ELF-1 (cell line): ENCODE measurements around the gene NLRP14.
A peak's percentile ranks its signal among the peaks of the same experiment; 100 is the strongest.

Source experiments
- DNase-seq: peaks from one replicate; pipeline ENCODE4 v3.0.0-alpha.2; 2016; ENCODE audit warnings: low read depth, low spot score

NLRP14 gene, protein sequence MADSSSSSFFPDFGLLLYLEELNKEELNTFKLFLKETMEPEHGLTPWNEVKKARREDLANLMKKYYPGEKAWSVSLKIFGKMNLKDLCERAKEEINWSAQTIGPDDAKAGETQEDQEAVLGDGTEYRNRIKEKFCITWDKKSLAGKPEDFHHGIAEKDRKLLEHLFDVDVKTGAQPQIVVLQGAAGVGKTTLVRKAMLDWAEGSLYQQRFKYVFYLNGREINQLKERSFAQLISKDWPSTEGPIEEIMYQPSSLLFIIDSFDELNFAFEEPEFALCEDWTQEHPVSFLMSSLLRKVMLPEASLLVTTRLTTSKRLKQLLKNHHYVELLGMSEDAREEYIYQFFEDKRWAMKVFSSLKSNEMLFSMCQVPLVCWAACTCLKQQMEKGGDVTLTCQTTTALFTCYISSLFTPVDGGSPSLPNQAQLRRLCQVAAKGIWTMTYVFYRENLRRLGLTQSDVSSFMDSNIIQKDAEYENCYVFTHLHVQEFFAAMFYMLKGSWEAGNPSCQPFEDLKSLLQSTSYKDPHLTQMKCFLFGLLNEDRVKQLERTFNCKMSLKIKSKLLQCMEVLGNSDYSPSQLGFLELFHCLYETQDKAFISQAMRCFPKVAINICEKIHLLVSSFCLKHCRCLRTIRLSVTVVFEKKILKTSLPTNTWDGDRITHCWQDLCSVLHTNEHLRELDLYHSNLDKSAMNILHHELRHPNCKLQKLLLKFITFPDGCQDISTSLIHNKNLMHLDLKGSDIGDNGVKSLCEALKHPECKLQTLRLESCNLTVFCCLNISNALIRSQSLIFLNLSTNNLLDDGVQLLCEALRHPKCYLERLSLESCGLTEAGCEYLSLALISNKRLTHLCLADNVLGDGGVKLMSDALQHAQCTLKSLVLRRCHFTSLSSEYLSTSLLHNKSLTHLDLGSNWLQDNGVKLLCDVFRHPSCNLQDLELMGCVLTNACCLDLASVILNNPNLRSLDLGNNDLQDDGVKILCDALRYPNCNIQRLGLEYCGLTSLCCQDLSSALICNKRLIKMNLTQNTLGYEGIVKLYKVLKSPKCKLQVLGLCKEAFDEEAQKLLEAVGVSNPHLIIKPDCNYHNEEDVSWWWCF

GRCh38 chr11:7020183-7020917 is at the start of gene NLRP14, which contains the start of gene ZNF214:
Gene NLRP14, plus strand, starts transcription at chr11:7020479. Its CDS starts 18,108 bp downstream, at chr11:7038587.
Gene ZNF214, minus strand, starts transcription at chr11:7020346. Its CDS starts 17,511 bp downstream, at chr11:7002835.
- peak; percentile 97 for DNase-seq

DNA sequence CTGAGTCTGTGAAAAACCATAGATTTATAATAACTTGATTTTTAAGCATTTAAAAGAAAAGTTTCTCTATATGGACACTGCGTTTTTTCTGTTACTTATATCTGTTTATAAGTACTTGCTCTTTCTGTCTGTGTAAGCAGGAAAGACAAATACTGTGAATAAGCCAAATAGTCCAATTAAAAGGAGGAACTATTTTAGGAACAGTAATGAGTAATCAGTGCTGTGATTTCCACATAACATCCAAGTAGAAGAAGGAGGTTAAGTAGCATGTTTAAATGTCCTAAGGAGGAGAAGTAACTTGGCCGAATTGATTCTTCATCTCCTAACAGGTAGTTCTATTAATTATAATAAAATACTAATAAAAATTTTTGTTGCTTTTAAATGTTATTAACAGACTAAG is 40.9 kb upstream of the NLRP14 start:
- no peak for DNase-seq

DNA sequence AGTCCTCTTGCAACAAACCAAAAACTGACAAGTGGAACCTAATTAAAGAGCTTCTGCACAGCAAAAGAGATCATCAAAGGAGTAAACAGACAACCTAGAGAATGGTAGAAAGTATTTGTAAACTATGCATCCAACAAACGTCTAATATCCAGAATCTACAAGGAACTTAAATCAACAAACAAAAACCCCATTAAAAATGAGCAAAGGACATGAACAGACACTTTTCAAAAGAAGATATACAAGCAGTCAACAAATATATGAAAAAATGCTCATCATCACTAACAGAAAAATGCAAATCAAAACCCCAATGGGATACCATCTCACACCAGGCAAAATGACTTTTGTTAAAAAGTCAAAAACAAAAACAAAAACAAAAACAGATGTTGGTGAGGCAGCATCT is 33.8 kb upstream of the NLRP14 start:
- DNase-seq = no peak

DNA sequence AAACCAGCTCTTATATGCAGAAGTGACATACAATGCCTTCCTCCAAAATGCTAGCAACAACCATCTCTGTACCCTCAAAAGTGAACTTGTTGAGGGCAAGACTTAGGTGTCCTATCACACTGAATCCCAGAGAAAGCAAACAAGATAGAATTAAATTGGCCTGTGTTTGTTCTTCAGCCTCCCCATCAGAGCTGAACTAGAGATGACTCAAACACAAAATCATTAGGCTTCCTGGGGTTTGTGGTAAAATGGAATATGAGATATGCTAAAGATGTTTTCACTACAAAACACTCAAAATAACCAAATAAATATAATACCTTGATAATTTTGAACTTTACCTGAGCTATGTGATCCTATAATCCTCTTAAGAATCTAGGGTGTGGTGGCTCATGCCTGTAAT is 31.8 kb upstream of the NLRP14 start:
- DNase-seq = no peak

- DNase-seq = no peak
Measured at GRCh38 chr11:6991227-6991626, 29.1 kb upstream of the NLRP14 start.

DNA sequence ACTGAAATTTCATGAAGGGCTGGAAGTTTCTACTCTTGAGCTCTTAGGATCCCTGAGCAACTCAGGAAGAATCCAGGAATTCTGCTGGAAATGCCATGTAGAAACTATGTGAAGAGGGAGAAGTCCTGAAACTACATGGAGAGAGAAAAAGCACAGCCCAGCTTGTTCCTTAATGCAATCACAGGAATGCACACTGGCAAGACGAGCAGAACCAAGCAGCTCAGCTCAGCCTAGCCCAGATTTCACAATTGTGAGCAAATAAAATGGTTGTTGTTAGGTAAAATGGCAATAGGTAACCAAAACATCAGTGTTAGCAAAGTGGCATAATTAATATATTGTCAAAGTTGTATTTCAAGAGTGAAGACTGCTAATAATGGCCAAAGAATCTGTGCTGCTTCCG is 28.3 kb upstream of the NLRP14 start:
- no peak for DNase-seq

DNA sequence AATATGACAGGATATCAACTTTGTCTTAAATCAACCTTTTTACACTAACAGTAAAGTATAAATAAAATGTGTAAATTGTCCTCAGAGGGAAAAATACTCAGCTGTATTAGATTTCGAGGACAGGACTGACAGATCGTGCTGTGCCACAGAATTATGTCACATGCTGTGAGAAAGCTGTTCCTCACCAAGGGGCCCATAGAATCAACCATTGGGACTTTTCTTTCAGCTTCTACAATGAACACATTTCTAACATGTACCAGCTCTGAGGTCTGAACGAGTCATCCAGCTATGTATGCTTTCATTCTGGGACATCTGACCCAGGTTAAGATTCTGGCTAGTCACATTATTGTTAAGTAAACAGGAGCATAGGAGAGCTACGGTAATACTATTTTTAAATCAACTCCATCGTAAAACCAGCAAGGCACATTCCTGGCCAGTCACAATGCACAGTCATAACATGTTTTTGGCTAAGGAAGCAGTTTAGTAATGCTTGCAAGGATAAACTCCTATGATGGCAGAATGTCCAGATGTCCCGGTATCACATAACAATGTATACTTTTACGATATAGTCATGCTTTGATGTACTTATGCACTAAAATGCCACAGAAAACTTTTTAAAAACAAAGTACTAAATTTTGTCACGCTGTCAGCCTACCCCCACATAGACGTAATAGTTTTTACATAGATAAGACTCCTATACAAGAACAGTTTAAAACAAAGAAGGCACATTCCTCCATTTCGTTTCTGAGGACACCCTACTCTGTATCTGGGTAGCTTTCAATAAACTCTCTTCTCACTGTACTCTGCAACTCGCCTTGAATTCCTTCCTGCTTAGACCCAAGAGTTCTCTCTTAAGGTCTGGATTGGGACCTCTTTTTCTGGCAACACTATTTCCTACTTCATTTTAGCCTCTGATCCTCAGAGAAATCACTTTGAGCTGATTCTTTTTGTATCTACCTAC is 27.5 kb upstream of the NLRP14 start:
- no peak for DNase-seq

DNA sequence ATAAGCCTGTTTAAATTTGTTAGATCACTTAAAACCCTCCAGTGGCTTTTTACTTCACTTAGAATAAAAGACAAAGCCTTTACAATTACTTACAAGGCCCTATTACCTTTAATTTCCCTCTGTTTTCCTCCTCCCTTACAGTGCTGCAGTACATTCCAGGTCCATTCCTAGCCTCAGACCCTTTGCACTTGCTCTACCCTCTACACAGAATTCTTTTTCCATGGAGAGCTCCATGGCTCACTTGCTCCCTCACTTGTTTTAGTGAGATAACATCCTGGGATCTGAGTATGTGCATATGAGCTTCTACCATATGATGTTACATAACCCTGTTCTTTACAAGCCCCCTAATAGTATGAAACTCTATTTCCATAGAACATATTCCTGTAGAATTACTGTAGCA is 24.6 kb upstream of the NLRP14 start:
- no peak for DNase-seq

DNA sequence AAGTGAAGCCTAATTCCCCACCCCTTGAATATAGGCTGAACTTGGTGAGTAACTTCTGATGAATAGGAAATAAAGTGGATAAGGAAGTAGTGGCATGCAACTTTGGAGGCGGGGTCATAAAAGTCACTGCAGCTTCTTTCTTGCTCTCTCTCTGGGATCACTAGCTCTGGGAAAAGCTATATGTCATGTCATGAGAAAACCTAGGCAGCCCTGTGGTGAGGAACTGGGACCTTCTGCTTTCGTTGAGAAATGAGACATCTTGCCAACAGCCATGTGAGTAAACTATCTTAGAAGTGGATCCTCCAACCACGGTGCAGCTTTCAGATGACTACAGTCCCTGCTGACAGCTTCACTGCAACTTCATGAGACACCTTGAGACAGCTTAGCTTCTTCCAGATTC is 15.8 kb upstream of the NLRP14 start:
- no peak for DNase-seq

- DNase-seq = no peak
Measured at GRCh38 chr11:7014118-7014517, 6.2 kb upstream of the NLRP14 start.

DNA sequence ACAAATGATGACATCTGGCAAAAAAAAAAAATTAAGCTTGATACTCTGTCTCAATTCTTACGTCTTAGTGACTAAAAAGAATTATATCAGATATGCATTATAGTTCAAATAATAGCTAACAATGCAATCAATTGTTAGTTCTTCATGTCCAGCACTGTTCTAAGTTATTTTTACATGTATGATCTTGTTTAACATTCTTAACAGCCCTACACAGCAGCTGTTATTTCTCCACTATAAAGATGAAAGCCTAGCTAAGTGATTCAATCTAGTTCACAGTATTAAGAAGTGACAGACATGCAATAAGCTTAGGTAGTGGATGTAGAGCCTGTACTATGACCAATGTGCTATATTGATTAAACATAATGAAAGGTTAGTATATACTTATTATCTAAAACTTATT is 4.3 kb upstream of the NLRP14 start:
- no peak for DNase-seq

DNA sequence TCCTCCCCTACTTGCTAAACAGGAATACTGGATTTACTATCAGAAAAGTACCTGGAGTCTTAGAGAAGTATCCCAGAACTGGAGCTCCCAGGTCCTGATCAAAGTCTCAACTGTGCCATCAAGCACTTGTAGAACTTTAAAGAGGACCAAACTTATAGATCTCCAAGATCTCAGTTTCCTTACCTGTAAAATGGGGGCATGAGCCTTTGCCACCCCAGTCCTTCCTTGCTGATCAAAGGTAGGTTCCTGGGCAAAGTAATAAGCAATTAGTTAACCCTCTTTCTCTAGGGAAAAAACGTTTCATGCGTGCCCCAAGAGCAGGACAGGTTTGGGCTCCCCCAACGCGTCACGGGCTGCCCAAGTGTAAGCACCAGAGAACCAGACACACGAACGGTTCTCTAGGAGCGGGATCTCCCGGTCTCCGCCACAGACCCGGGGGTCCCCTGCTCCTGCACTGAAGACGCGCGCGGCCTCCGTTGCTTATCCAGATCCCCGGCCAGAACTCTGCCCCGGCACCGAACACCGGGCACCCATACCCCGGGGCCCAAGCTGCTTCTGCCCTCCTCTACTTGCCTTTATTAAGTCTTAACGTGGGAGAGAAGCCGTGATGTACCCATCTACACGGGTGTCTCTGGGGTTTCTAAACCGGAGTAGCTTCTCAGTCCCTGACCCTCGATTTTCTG is 638 bp upstream of the NLRP14 start:
- DNase-seq = no peak

- DNase-seq = no peak
Measured at GRCh38 chr11:7021318-7021717, 1.0 kb downstream of the NLRP14 start.

- DNase-seq = no peak
Measured at GRCh38 chr11:7028141-7028540, 7.9 kb downstream of the NLRP14 start.

GRCh38 chr11:7030836-7031235 is 10.6 kb downstream of the NLRP14 start:
- DNase-seq = no peak

DNA sequence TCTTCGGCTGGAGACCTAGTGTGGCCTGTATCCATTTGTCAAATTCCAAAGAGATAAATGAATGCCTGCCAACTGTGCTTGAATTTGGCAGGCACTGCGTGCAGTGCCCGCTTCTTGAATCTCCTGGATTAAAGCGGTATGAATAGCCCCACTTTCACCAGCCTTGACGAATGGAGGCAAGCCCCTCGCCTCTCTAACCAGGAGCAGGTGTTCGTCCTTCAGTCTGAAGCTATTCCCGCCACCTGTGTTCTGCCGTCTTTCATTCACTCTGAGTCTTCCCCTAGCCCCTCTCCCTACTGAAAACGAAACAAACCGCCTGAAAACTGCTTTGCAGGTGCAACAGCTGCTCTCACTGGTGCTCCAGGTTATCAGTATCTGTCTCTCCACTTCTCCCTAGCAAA is 11.2 kb downstream of the NLRP14 start:
- DNase-seq = no peak

- no peak for DNase-seq
Measured at GRCh38 chr11:7032692-7033091, 12.4 kb downstream of the NLRP14 start.

GRCh38 chr11:7034019-7034418 is 13.7 kb downstream of the NLRP14 start:
- DNase-seq = no peak

DNA sequence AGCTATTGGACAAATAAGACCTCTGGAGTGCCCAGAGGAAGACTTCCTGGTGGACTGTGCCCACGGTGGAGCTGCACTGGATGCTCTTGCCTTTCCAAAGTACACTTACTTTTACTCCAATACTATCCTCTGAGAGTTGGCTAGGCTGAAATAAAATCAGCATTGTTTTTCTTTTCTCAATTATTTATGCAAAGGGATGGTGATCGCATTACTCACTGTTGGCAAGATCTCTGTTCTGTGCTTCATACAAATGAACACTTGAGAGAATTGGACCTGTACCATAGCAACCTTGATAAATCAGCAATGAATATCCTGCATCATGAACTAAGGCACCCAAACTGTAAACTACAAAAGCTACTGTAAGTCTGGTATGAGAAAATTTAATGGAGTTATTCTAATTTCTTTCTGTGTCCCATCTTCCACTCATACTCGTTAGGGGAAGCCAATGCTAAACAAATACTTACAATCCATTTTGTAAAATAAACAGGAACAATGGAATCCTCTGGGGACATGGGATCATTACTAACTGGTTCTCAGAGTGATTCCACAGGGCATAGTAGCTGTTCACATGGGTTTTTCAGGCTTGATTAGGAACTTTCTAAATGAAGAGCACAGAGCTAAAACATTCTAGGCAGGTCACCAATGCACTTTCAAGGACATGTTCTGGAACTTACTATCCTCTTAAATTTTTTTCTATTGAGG is 26.3 kb downstream of the NLRP14 start:
- DNase-seq = no peak
